SK-N-SH treated with all-trans-retinoic acid at 6 μM for 48 hours (cell line): ENCODE measurements around the gene DOCK9.

Experiments used
- ATAC-seq: fragments of 200-7000 bp; cut with Tn5 transposase; 3 replicates; pipeline ENCODE4 v1.9.1; 2020; ENCODE audit warnings: mild to moderate bottlenecking, moderate library complexity
- ARNTL ChIP-seq: fragments of 450-650 bp; formaldehyde crosslinking; IDR thresholded peaks from 2 replicates; pipeline ENCODE4 v1.5.0; 2020; ENCODE audit warnings: low read depth, mild to moderate bottlenecking, moderate library complexity, borderline replicate concordance
- BACH2 ChIP-seq: fragments of 250-450 bp; sonication (Bioruptor Pico); IDR thresholded peaks from 2 replicates; pipeline ENCODE4 v1.9.0; 2021; ENCODE audit warnings: mild to moderate bottlenecking, borderline replicate concordance
- CSDC2 ChIP-seq: fragments of 250-450 bp; sonication (Bioruptor Pico); IDR thresholded peaks from 2 replicates; pipeline ENCODE4 v1.5.0; 2020; ENCODE audit warnings: mild to moderate bottlenecking, moderate library complexity
- ESRRG ChIP-seq: fragments of 250-450 bp; sonication (Bioruptor Pico); IDR thresholded peaks from 2 replicates; pipeline ENCODE4 v1.6.1; 2021; ENCODE audit warnings: mild to moderate bottlenecking
- GLIS3 ChIP-seq: fragments of 250-450 bp; sonication (Bioruptor Pico); IDR thresholded peaks from 2 replicates; pipeline ENCODE4 v1.5.0; 2020; ENCODE audit warnings: mild to moderate bottlenecking, moderate library complexity
- ISL1 ChIP-seq: fragments of 250-450 bp; sonication (Bioruptor Pico); IDR thresholded peaks from 2 replicates; pipeline ENCODE4 v2.1.2; 2022; ENCODE audit warnings: mild to moderate bottlenecking, moderate library complexity
- OSR1 ChIP-seq: fragments of 250-450 bp; sonication (Bioruptor Pico); IDR thresholded peaks from 2 replicates; pipeline ENCODE4 v1.8.0; 2022; ENCODE audit warnings: moderate library complexity, mild to moderate bottlenecking, inconsistent platforms
- PPARA ChIP-seq: fragments of 250-450 bp; sonication (Bioruptor Pico); IDR thresholded peaks from 2 replicates; pipeline ENCODE4 v1.5.0; 2020; ENCODE audit warnings: mild to moderate bottlenecking, borderline replicate concordance
- TOX ChIP-seq: fragments of 250-450 bp; sonication (Bioruptor Pico); IDR thresholded peaks from 2 replicates; pipeline ENCODE4 v1.8.0; 2021; ENCODE audit warnings: mild to moderate bottlenecking, moderate library complexity, borderline replicate concordance
- ZC3H10 ChIP-seq: fragments of 250-450 bp; sonication (Bioruptor Pico); IDR thresholded peaks from 2 replicates; pipeline ENCODE4 v1.5.1; 2021; ENCODE audit warnings: mild to moderate bottlenecking, moderate library complexity
- ZFP3 ChIP-seq: fragments of 250-450 bp; sonication (Bioruptor Pico); IDR thresholded peaks from 2 replicates; pipeline ENCODE4 v1.5.0; 2020; ENCODE audit warnings: mild to moderate bottlenecking, moderate library complexity
- ZNF565 ChIP-seq: fragments of 450-650 bp; formaldehyde crosslinking; conservative IDR thresholded peaks from 2 replicates; pipeline ENCODE4 v1.5.0; 2020; ENCODE audit warnings: low read depth, mild to moderate bottlenecking, moderate library complexity
- ZNF70 ChIP-seq: fragments of 450-650 bp; formaldehyde crosslinking; IDR thresholded peaks from 2 replicates; pipeline ENCODE4 v1.5.0; 2020; ENCODE audit warnings: mild to moderate bottlenecking, moderate library complexity
- ZNF8 ChIP-seq: fragments of 450-650 bp; formaldehyde crosslinking; IDR thresholded peaks from 2 replicates; pipeline ENCODE4 v1.5.0; 2020; ENCODE audit warnings: mild to moderate bottlenecking, moderate library complexity
- TF ChIP-seq, protein P1 (sequence below): fragments of 250-450 bp; sonication (Bioruptor Pico); IDR thresholded peaks from 2 replicates; pipeline ENCODE4 v1.5.0; 2020; ENCODE audit warnings: mild to moderate bottlenecking, moderate library complexity
- TF ChIP-seq, protein P2 (sequence below): fragments of 250-450 bp; sonication (Bioruptor Pico); IDR thresholded peaks from 2 replicates; pipeline ENCODE4 v1.5.1; 2020; ENCODE audit warnings: low read depth, mild to moderate bottlenecking, moderate library complexity
- TF ChIP-seq, protein P3 (sequence below): fragments of 250-450 bp; sonication (Bioruptor Pico); IDR thresholded peaks from 2 replicates; pipeline ENCODE4 v1.8.0; 2021; ENCODE audit warnings: low read depth, mild to moderate bottlenecking, moderate library complexity, borderline replicate concordance

Gene DOCK9

DNA sequence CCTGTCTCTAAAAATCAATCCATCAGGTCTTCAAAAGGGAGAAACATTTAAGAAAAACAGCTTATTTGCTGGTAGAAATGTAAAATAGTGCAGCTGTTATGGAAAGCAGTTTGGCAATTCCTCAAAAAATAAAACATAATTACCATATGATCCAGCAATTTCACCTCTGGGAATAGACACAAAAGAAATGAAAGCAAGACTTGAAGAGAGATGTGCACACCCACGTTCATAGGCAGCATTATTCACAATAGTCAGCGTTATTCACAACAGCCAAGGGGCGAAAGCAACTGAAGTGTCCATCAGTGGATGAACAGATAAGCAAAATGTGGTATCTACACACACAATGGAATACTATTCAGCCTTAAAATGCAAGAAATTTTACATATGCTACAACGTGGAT is 45.1 kb upstream of the DOCK9 start:
- TF ChIP-seq, protein P1, sequence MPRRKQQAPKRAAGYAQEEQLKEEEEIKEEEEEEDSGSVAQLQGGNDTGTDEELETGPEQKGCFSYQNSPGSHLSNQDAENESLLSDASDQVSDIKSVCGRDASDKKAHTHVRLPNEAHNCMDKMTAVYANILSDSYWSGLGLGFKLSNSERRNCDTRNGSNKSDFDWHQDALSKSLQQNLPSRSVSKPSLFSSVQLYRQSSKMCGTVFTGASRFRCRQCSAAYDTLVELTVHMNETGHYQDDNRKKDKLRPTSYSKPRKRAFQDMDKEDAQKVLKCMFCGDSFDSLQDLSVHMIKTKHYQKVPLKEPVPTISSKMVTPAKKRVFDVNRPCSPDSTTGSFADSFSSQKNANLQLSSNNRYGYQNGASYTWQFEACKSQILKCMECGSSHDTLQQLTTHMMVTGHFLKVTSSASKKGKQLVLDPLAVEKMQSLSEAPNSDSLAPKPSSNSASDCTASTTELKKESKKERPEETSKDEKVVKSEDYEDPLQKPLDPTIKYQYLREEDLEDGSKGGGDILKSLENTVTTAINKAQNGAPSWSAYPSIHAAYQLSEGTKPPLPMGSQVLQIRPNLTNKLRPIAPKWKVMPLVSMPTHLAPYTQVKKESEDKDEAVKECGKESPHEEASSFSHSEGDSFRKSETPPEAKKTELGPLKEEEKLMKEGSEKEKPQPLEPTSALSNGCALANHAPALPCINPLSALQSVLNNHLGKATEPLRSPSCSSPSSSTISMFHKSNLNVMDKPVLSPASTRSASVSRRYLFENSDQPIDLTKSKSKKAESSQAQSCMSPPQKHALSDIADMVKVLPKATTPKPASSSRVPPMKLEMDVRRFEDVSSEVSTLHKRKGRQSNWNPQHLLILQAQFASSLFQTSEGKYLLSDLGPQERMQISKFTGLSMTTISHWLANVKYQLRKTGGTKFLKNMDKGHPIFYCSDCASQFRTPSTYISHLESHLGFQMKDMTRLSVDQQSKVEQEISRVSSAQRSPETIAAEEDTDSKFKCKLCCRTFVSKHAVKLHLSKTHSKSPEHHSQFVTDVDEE (CRISPR knock-in tag) = no peak
- TF ChIP-seq CSDC2 (no peak), BACH2 (CRISPR knock-in tag) (no peak), TOX (CRISPR knock-in tag) (no peak)
- ATAC-seq = no peak

DNA sequence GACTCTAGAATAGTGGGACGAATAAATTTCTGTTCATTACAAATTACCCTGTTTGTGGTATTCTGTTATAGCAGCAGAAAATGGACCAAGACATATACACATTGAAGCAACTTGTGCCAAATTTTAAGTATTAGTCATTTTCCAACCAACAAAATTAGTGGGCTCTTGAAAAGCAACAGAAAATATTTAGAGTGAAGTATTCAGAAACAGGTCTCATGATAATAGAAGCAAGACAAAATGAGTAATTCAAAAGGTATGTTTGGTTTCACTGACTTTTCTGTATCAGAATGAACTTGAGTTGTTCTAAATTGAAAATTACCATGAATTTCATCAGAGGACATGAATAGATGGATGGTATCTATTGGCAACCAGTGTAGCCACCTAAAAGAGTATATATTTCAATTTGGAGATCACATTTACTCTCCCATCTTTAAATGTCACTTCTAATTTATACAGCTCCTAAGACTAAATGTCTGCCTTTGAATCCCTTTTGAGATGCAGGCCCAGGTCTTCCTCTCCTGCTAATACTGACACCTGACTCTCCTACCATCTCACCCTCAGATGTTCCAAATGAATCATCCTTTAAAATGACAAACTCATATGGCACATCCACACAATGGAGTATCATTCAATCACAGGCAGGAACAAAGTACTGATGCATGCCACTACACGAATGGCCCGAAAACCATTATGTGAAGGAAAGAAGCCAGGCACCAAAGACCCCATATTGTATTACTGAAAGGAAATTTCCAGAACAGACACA is 40.7 kb upstream of the DOCK9 start:
- peak; percentile 25; the same call in 1 of the 2 replicates for TF ChIP-seq ISL1 (CRISPR knock-in tag)
- TF ChIP-seq, protein P2, sequence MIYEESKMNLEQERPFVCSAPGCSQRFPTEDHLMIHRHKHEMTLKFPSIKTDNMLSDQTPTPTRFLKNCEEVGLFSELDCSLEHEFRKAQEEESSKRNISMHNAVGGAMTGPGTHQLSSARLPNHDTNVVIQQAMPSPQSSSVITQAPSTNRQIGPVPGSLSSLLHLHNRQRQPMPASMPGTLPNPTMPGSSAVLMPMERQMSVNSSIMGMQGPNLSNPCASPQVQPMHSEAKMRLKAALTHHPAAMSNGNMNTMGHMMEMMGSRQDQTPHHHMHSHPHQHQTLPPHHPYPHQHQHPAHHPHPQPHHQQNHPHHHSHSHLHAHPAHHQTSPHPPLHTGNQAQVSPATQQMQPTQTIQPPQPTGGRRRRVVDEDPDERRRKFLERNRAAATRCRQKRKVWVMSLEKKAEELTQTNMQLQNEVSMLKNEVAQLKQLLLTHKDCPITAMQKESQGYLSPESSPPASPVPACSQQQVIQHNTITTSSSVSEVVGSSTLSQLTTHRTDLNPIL (CRISPR knock-in tag) = no peak
- TF ChIP-seq, protein P1 (CRISPR knock-in tag) = no peak
- ATAC-seq = peak; percentile 80

DNA sequence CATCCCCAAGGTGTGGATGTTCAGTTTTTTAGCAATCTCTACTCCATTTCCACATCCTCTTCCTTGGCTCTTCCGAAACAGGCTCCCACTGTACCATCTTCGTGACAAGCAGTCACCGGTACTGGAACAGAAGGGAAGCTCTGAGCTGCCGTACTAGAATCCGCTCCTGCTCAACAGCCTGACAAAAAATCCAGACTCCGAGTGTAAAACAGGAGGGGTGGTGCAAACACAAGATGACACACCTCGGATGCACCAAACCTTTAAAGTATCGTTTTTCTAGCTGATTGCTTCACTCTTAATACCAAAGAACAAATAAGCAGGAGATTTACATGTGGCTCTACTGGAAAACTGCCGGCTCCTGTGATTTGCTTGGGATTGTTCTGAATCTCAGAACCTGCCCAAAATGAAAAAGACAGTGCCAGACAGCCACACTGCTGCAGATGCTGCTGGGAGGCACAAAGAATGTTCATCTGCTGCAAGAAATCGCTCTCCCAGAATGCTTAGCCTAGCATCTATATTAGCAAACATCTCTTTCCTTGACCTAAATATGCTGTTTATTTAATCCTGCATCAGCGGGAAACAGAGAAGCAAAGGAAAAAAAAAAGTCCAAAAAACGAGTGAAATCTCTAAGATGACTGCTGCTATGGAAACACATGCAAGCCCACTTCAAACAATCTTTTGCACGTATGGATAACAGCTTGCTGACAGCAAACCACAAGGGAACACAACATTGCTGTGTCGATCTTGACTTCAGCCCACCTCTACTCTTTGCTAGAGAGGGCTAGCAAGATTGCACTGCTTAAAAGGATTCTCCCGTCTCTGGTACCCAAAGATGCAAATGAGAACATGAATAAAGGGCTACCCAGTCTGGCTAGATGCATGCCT is 38.0 kb upstream of the DOCK9 start:
- no peak for ATAC-seq
- TF ChIP-seq ARNTL (CRISPR knock-in tag) = no peak
- TF ChIP-seq, protein P3, sequence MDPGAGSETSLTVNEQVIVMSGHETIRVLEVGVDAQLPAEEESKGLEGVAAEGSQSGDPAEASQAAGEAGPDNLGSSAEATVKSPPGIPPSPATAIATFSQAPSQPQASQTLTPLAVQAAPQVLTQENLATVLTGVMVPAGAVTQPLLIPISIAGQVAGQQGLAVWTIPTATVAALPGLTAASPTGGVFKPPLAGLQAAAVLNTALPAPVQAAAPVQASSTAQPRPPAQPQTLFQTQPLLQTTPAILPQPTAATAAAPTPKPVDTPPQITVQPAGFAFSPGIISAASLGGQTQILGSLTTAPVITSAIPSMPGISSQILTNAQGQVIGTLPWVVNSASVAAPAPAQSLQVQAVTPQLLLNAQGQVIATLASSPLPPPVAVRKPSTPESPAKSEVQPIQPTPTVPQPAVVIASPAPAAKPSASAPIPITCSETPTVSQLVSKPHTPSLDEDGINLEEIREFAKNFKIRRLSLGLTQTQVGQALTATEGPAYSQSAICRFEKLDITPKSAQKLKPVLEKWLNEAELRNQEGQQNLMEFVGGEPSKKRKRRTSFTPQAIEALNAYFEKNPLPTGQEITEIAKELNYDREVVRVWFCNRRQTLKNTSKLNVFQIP (CRISPR knock-in tag) = no peak

DNA sequence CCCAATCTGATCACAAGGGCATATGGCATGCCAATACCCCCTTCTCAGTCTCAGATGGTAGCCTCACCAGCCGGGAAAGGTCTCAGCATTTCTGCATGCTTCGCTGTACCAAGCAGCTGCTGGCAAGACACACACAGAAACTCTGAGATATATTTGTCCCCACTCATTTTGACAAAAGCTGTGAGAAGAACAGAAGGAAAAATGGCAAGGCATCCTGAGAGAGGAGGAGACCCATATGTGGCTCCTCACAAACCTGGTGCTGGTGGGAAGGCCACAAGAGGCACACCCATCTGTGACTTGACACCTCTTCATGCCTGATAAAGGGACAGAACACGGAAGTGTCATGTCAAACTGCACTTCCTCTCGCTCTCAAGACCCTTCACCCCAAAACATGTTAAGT is 36.7 kb upstream of the DOCK9 start:
- TF ChIP-seq ZNF8 (CRISPR knock-in tag) = no peak
- TF ChIP-seq, protein P2 (CRISPR knock-in tag) = no peak
- TF ChIP-seq ESRRG (CRISPR knock-in tag) = no peak
- no peak for TF ChIP-seq ZC3H10
- TF ChIP-seq, protein P3 (CRISPR knock-in tag) = no peak
- no peak for TF ChIP-seq OSR1
- no peak for TF ChIP-seq ARNTL (CRISPR knock-in tag)
- no peak for TF ChIP-seq CSDC2
- TF ChIP-seq ZNF565 (CRISPR knock-in tag) = no peak
- no peak for TF ChIP-seq GLIS3 (CRISPR knock-in tag)
- no peak for TF ChIP-seq ISL1 (CRISPR knock-in tag)
- TF ChIP-seq ZNF70 = no peak
- no peak for TF ChIP-seq TOX (CRISPR knock-in tag)
- TF ChIP-seq BACH2 (CRISPR knock-in tag) = no peak
- TF ChIP-seq, protein P1 (CRISPR knock-in tag) = no peak
- TF ChIP-seq ZFP3 (CRISPR knock-in tag) = no peak
- no peak for TF ChIP-seq PPARA
- ATAC-seq = no peak
